ENCODE data around the gene OSBPL3. TPM values are rescaled to one million over a fixed set of nuclear protein-coding genes. Genes with fewer than 3 reads are reported as not detected.

Gene OSBPL3
- total RNA-seq, 1 experiment from 2014 or later, result 36.8 TPM

DNA sequence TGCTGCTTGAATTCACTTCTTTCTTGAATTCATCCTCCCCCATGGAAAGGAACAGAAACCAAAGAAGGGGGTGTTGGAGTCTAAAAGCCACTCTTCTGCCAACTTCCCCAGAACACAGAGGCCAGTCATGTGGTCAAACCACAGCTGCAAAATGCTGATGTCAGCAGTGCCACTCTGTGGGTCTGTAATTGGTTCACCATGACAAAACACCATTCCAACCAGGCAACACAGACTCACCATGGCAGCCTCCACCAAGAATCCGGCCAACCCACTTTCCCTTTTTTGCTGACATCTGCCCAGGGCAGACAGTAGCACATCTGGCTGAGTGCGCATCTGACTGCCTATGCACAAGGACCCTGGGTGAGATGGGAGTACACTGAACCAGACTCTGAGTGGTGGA lies 16.8 kb downstream of the OSBPL3 start:
- DNase-seq (ENCODE audit: low read depth, low spot score) (no peak), ATAC-seq (no peak)
- no peak for TF ChIP-seq CEBPB (IDR thresholded peaks at IDR 0.05; ENCODE audit: low read depth)
- TF ChIP-seq ZNF274 (IDR thresholded peaks at IDR 0.05; ENCODE audit: low read depth, low read length), result no peak
- TF ChIP-seq CBX3 (IDR thresholded peaks at IDR 0.05; ENCODE audit: low read depth), result no peak
- no peak for TF ChIP-seq FOSL1 (IDR thresholded peaks at IDR 0.05; ENCODE audit: low read depth)
- TF ChIP-seq YY1 (IDR thresholded peaks at IDR 0.05; ENCODE audit: extremely low read depth, insufficient replicate concordance, low read depth, low read length), result no peak
- no peak for TF ChIP-seq SP1 (IDR thresholded peaks at IDR 0.05; ENCODE audit: low read depth)
- TF ChIP-seq, protein P1, sequence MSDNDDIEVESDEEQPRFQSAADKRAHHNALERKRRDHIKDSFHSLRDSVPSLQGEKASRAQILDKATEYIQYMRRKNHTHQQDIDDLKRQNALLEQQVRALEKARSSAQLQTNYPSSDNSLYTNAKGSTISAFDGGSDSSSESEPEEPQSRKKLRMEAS (IDR thresholded peaks at IDR 0.05), result no peak
- TF ChIP-seq RAD21 (IDR thresholded peaks at IDR 0.05; ENCODE audit: low read depth), result no peak
- TF ChIP-seq JUND (IDR thresholded peaks at IDR 0.05), result no peak
- no peak for TF ChIP-seq EZH2 (IDR thresholded peaks at IDR 0.05)
- H3K4me2 ChIP-seq (ENCODE audit: low read length), result no peak overlapping the region
- ChIA-PET RAD21 (ENCODE audit: low non-redundant PET in 1 of 2, low total read pairs in 2 of 2, uncharacterized antibody in 2 of 2, unreplicated experiment in 2 of 2) (no interaction called here), CTCF (no interaction called here), POLR2A (no interaction called here)
- H2AFZ ChIP-seq (ENCODE audit: low read depth, low read length, poor library complexity, severe bottlenecking), result no peak overlapping the region
- no peak overlapping the region for H3K4me3 ChIP-seq (replicated peaks in 1 of 2; ENCODE audit: low read depth in 1 of 2, low read length in 2 of 2)
- peaks cover 10% of the 10 kb centered on the region; the same call in 1 of the 2 replicates for H4K20me1 ChIP-seq (ENCODE audit: insufficient read depth)
- no peak overlapping the region for H3K27ac ChIP-seq (ENCODE audit: low read depth, low read length)
- H3K4me1 ChIP-seq (ENCODE audit: control insufficient read depth in 1 of 2, insufficient read depth in 2 of 2, low read length in 2 of 2), result peaks cover 48 to 52% of the 10 kb centered on the region in 2 experiments
- no peaks in the 10 kb centered on the region for H3K9me2 ChIP-seq (ENCODE audit: insufficient read depth)
- intact Hi-C loops (cut with micrococcal nuclease), result no loop called here
- H3K9ac ChIP-seq (ENCODE audit: low read length), result no peak overlapping the region
- no TSS peak for BruUV-seq (replicated peaks)
- no peaks in the 10 kb centered on the region for H3K9me3 ChIP-seq (ENCODE audit: control insufficient read depth in 1 of 2, insufficient read depth in 1 of 2, low read depth in 1 of 2, low read length in 2 of 2)
- peaks cover 98% of the 10 kb centered on the region for H3K79me2 ChIP-seq (ENCODE audit: insufficient read depth, low read length)
- no peaks in the 10 kb centered on the region for H3K36me3 ChIP-seq (ENCODE audit: control insufficient read depth in 1 of 2, insufficient read depth in 2 of 2, low read length in 2 of 2)
- no peaks in the 10 kb centered on the region for H3K27me3 ChIP-seq (ENCODE audit: insufficient read depth, low read length)

DNA sequence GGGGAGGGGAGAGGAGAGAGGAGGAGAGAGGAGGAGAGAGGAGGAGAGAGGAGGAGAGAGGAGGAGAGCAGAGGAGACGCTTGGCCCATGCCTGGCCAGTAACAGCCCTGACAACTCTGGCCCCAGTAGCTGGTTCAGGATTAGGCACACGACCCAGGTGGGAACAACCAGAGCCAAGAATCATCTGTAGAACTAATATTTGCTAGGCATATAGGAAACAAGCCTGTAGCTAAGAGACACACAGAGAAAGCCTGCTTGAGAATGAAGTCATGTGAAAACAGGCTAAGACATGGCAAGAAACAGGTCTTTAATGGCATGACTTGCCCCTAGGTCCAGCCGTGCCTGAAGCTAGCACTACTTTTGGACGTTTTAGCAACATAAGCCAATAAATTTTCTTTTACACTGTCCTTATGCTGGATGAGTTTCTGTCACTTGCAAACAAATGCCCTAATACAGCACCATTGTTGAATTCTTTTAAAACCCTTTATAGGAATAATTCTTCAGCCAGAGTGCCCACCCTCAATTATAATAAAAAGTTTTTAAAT lies 17.5 kb downstream of the OSBPL3 start:
- intact Hi-C loops (cut with micrococcal nuclease), result no loop called here
- no TSS peak for BruUV-seq (replicated peaks)
- H3K9ac ChIP-seq (ENCODE audit: low read length), result no peak overlapping the region
- H4K20me1 ChIP-seq (ENCODE audit: insufficient read depth), result peaks cover 10% of the 10 kb centered on the region; the same call in 1 of the 2 replicates
- TF ChIP-seq, protein P2, sequence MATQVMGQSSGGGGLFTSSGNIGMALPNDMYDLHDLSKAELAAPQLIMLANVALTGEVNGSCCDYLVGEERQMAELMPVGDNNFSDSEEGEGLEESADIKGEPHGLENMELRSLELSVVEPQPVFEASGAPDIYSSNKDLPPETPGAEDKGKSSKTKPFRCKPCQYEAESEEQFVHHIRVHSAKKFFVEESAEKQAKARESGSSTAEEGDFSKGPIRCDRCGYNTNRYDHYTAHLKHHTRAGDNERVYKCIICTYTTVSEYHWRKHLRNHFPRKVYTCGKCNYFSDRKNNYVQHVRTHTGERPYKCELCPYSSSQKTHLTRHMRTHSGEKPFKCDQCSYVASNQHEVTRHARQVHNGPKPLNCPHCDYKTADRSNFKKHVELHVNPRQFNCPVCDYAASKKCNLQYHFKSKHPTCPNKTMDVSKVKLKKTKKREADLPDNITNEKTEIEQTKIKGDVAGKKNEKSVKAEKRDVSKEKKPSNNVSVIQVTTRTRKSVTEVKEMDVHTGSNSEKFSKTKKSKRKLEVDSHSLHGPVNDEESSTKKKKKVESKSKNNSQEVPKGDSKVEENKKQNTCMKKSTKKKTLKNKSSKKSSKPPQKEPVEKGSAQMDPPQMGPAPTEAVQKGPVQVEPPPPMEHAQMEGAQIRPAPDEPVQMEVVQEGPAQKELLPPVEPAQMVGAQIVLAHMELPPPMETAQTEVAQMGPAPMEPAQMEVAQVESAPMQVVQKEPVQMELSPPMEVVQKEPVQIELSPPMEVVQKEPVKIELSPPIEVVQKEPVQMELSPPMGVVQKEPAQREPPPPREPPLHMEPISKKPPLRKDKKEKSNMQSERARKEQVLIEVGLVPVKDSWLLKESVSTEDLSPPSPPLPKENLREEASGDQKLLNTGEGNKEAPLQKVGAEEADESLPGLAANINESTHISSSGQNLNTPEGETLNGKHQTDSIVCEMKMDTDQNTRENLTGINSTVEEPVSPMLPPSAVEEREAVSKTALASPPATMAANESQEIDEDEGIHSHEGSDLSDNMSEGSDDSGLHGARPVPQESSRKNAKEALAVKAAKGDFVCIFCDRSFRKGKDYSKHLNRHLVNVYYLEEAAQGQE (IDR thresholded peaks at IDR 0.05; ENCODE audit: low read depth), result no peak
- H3K4me3 ChIP-seq (replicated peaks in 1 of 2; ENCODE audit: low read depth in 1 of 2, low read length in 2 of 2), result no peak overlapping the region
- H2AFZ ChIP-seq (ENCODE audit: low read depth, low read length, poor library complexity, severe bottlenecking), result no peak overlapping the region
- peaks cover 41 to 44% of the 10 kb centered on the region in 2 experiments for H3K4me1 ChIP-seq (ENCODE audit: control insufficient read depth in 1 of 2, insufficient read depth in 2 of 2, low read length in 2 of 2)
- H3K79me2 ChIP-seq (ENCODE audit: insufficient read depth, low read length), result peaks cover 98% of the 10 kb centered on the region
- no peak overlapping the region for H3K27ac ChIP-seq (ENCODE audit: low read depth, low read length)
- CTCF ChIA-PET, result interaction anchor here (0.6 kb wide), 1 partner anchor 1090 kb away, joined by 3 read pairs; no protein-coding TSS in a partner anchor
- H3K9me2 ChIP-seq (ENCODE audit: insufficient read depth), result no peaks in the 10 kb centered on the region
- no peaks in the 10 kb centered on the region for H3K27me3 ChIP-seq (ENCODE audit: insufficient read depth, low read length)
- DNase-seq (ENCODE audit: low read depth, low spot score) (no peak), ATAC-seq (no peak)
- POLR2A ChIA-PET, result no interaction called here
- no peak overlapping the region for H3K4me2 ChIP-seq (ENCODE audit: low read length)
- no peaks in the 10 kb centered on the region for H3K36me3 ChIP-seq (ENCODE audit: control insufficient read depth in 1 of 2, insufficient read depth in 2 of 2, low read length in 2 of 2)
- RAD21 ChIA-PET (ENCODE audit: low non-redundant PET in 1 of 2, low total read pairs in 2 of 2, uncharacterized antibody in 2 of 2, unreplicated experiment in 2 of 2), result no interaction called here
- no peaks in the 10 kb centered on the region for H3K9me3 ChIP-seq (ENCODE audit: control insufficient read depth in 1 of 2, insufficient read depth in 1 of 2, low read depth in 1 of 2, low read length in 2 of 2)

Measured in HCT116 (cell line).